Endothelial cell of umbilical vein (primary cell): ENCODE results near the gene LIMD2. TPM values are rescaled to one million over a fixed set of nuclear protein-coding genes. Genes with fewer than 3 reads are reported as not detected.

Experiments
- BruUV-seq: library from RNA; stranded (reverse); fragments of 400-500 nt; replicated peaks from 2 replicates; lab custom pipeline; 2021; lab: Mats Ljungman, UMichigan
- CTCF ChIA-PET: fragments of 300-600, 350-600 bp; sonication (Branson Sonifier 250); formaldehyde crosslinking; loops from one replicate; lab custom pipeline; 2021; ENCODE audit warnings: antibody characterized with exemption, inconsistent platforms; lab: Charles Lee
- POLR2A ChIA-PET: fragments of 300-600, 350-600 bp; sonication (Branson Sonifier 250); formaldehyde crosslinking; loops from one replicate; lab custom pipeline; 2021; ENCODE audit warnings: antibody characterized with exemption, inconsistent platforms; lab: Charles Lee
- DNase-seq: peaks from one replicate; pipeline ENCODE4 v3.0.0-alpha.2; 2011; ENCODE audit warnings: low read depth, low spot score
- FAIRE-seq: peaks from 2 replicates; lab custom pipeline; 2011; peaks lifted over from hg19 to GRCh38; lab: Jason Lieb, UNC
- H2AFZ ChIP-seq: 2 replicates; pipeline ENCODE4 v1.6.0; 2012; ENCODE audit warnings: low read depth, low read length, control low read depth, inconsistent platforms
- H3K27ac ChIP-seq: 2 replicates; pipeline ENCODE4 v1.5.1; 2011; ENCODE audit warnings: low read depth, mild to moderate bottlenecking, control low read depth, low read length, moderate library complexity; ENCODE audit not compliant: insufficient read depth
- H3K27me3 ChIP-seq, 2 experiments: 2 replicates each; pipeline versions ENCODE4 v1.6.0 to v1.6.1; 2011; ENCODE audit warnings: low read length in 2 of 2, mixed read lengths in 1 of 2; ENCODE audit not compliant: control insufficient read depth in 2 of 2, insufficient read depth in 2 of 2
- H3K36me3 ChIP-seq, 2 experiments: 2 replicates in 1 of 2; 3 replicates in 1 of 2; pipeline ENCODE4 v1.5.1; 2011; ENCODE audit warnings: low read length in 2 of 2, mild to moderate bottlenecking in 1 of 2, moderate library complexity in 1 of 2; ENCODE audit not compliant: control insufficient read depth in 2 of 2, insufficient read depth in 2 of 2; ENCODE audit errors: extremely low read depth in 1 of 2
- H3K4me1 ChIP-seq: 3 replicates; pipeline ENCODE4 v1.5.1; 2011; ENCODE audit warnings: mild to moderate bottlenecking, low read length; ENCODE audit not compliant: control insufficient read depth, insufficient read depth; ENCODE audit errors: extremely low read depth
- H3K4me2 ChIP-seq: 2 replicates; pipeline ENCODE4 v1.6.1; 2011; ENCODE audit warnings: low read length, control low read depth, mixed read lengths; ENCODE audit not compliant: insufficient read depth
- H3K4me3 ChIP-seq, 3 experiments: fragments of 200-600 bp in 1 of 3; sonication (generic), shearing (Covaris generic) in 1 of 3; replicated peaks in 1 of 3; 2 replicates each; pipeline ENCODE4 v1.5.1; 2011 to 2016; ENCODE audit warnings: control low read depth in 3 of 3, low read length in 3 of 3, mild to moderate bottlenecking in 2 of 3, inconsistent platforms in 1 of 3, low read depth in 1 of 3, moderate library complexity in 1 of 3; ENCODE audit not compliant: insufficient read depth in 1 of 3
- H3K79me2 ChIP-seq: 2 replicates; pipeline ENCODE4 v1.6.0; 2012; ENCODE audit warnings: low read length, inconsistent platforms; ENCODE audit not compliant: control insufficient read depth, insufficient read depth
- H3K9ac ChIP-seq: replicated peaks from 2 replicates; pipeline ENCODE3; 2011; ENCODE audit warnings: low read length, control low read depth; ENCODE audit not compliant: insufficient read depth; ENCODE audit errors: extremely low read depth
- H3K9me1 ChIP-seq: replicated peaks from 3 replicates; pipeline ENCODE4 v1.6.0; 2011; ENCODE audit warnings: mild to moderate bottlenecking, low read length; ENCODE audit not compliant: control insufficient read depth, insufficient read depth; ENCODE audit errors: extremely low read depth
- H3K9me3 ChIP-seq: replicated peaks from 2 replicates; pipeline ENCODE4 v1.5.1; 2012; ENCODE audit warnings: low read length, inconsistent platforms; ENCODE audit not compliant: control insufficient read depth, insufficient read depth
- H4K20me1 ChIP-seq: replicated peaks from 2 replicates; pipeline ENCODE3; 2011; ENCODE audit warnings: mild to moderate bottlenecking, low read length; ENCODE audit not compliant: control insufficient read depth, insufficient read depth; ENCODE audit errors: extremely low read depth
- EZH2 ChIP-seq: IDR thresholded peaks from 2 replicates; pipeline ENCODE4 v1.6.1; 2012; ENCODE audit warnings: borderline replicate concordance, low read depth, mild to moderate bottlenecking, moderate library complexity, low read length, inconsistent platforms; ENCODE audit not compliant: severe bottlenecking
- FOS ChIP-seq: IDR thresholded peaks from 2 replicates; pipeline ENCODE4 v1.6.1; 2011; ENCODE audit warnings: mild to moderate bottlenecking, low read length, moderate library complexity, borderline replicate concordance; ENCODE audit not compliant: insufficient read depth
- GATA2 ChIP-seq: IDR thresholded peaks from 2 replicates; pipeline ENCODE4 v1.7.0; 2011; ENCODE audit warnings: low read depth, mild to moderate bottlenecking, moderate library complexity, mixed read lengths, low read length; ENCODE audit not compliant: insufficient read length, insufficient read depth
- JUN ChIP-seq: IDR thresholded peaks from 2 replicates; pipeline ENCODE4 v1.6.1; 2011; ENCODE audit warnings: borderline replicate concordance, low read depth; ENCODE audit not compliant: insufficient read length, insufficient read depth
- MYC ChIP-seq: IDR thresholded peaks from one replicate; pipeline ENCODE4 v1.6.1; 2011; ENCODE audit warnings: mild to moderate bottlenecking, low read depth, low read length
- POLR2A ChIP-seq: IDR thresholded peaks from 2 replicates; pipeline ENCODE4 v1.6.1; 2012; ENCODE audit warnings: low read depth, mild to moderate bottlenecking, control low read depth, low read length
- POLR2AphosphoS5 ChIP-seq: IDR thresholded peaks from 2 replicates; pipeline ENCODE4 v1.6.1; 2012; ENCODE audit warnings: low read depth, mild to moderate bottlenecking, control low read depth, low read length, moderate library complexity; ENCODE audit not compliant: insufficient read depth
- dilution Hi-C: fragments of 300-500 bp; cut with MboI; formaldehyde crosslinking; loops from one replicate; pipeline ENCODE4 v1.15.0; 2019; ENCODE audit warnings: low sequenced_read_pairs; ENCODE audit not compliant: extremely low pct_ligation_motif_present
- intact Hi-C: fragments of 100-400 bp; cut with micrococcal nuclease; formaldehyde crosslinking; loops from one replicate; pipeline ENCODE4 v1.10.0; 2022
- polyA plus RNA-seq, 4 experiments: library from polyadenylated mRNA; depleted of rRNA in 3 of 4; stranded (reverse) in 3 of 4; unstranded in 1 of 4; fragments of >200 nt; gene quantifications; 2 replicates each; pipeline versions ENCODE4 v1.2.1 to v1.2.3, GENCODE V29; 2011 to 2012; ENCODE audit warnings: missing spikeins in 1 of 4
- total RNA-seq: library from RNA; stranded (reverse); gene quantifications from 2 replicates; pipeline ENCODE4 v1.2.3, GENCODE V29; 2021
- TF ChIP-seq, protein P1 (sequence below): IDR thresholded peaks from 2 replicates; pipeline ENCODE4 v1.6.1; 2011; ENCODE audit not compliant: insufficient read depth, insufficient read length
- TF ChIP-seq, protein P2 (sequence below), 2 donors: IDR thresholded peaks; 1 replicate in 1 of 2; 2 replicates in 1 of 2; pipeline ENCODE4 v1.5.1; 2011; ENCODE audit warnings: low read length in 2 of 2, mild to moderate bottlenecking in 2 of 2, moderate library complexity in 2 of 2, control low read depth in 1 of 2, inconsistent platforms in 1 of 2, low read depth in 1 of 2; ENCODE audit not compliant: insufficient read depth in 1 of 2; ENCODE audit errors: extremely low read depth in 1 of 2

Gene LIMD2
- total and polyA plus RNA-seq, 2 donors (not counting 3 experiments of a cell fraction or from before 2014, with no cell fraction given) = 69.0 to 83.9 TPM

DNA sequence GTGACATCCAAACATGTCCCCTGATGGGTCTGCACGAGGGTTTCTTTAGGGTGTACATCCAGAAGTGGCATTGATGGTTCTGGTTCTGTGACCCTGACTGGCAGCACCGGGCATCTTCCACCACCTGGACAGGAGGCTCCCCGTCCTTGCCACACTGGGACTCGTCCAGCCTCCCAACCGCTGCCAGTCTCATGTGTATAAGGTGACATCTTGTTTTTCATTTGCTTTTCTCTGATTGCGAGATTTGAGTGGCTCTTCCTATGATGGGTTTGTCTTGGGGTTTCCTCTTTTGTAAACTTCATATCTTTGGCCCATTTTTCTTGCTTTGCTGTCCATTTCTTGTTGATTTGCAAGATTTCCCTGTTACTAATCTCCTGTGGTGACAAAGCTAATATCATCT is 9.2 kb upstream of the LIMD2 start:
- Histone ChIP-seq H3K27ac (no peak overlapping the region), H2AFZ (no peak overlapping the region), H3K4me3 (no peak overlapping the region), H3K79me2 (no peaks in the 10 kb centered on the region), H3K36me3 (peaks cover 0 to 17% of the 10 kb centered on the region in 2 experiments), H3K9ac (no peak overlapping the region), H4K20me1 (no peaks in the 10 kb centered on the region), H3K27me3 (no peaks in the 10 kb centered on the region), H3K4me1 (peaks cover 8% of the 10 kb centered on the region), H3K9me1 (no peaks in the 10 kb centered on the region), H3K9me3 (no peaks in the 10 kb centered on the region), H3K4me2 (no peak overlapping the region)
- DNase-seq (no peak), FAIRE-seq (no peak)
- no peak for TF ChIP-seq MYC
- TF ChIP-seq FOS = no peak
- TF ChIP-seq POLR2A = no peak
- TF ChIP-seq GATA2 = no peak
- no peak for TF ChIP-seq JUN
- no peak for TF ChIP-seq POLR2AphosphoS5
- no peak for TF ChIP-seq EZH2
- TF ChIP-seq, protein P1, sequence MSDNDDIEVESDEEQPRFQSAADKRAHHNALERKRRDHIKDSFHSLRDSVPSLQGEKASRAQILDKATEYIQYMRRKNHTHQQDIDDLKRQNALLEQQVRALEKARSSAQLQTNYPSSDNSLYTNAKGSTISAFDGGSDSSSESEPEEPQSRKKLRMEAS = no peak
- TF ChIP-seq, protein P2, sequence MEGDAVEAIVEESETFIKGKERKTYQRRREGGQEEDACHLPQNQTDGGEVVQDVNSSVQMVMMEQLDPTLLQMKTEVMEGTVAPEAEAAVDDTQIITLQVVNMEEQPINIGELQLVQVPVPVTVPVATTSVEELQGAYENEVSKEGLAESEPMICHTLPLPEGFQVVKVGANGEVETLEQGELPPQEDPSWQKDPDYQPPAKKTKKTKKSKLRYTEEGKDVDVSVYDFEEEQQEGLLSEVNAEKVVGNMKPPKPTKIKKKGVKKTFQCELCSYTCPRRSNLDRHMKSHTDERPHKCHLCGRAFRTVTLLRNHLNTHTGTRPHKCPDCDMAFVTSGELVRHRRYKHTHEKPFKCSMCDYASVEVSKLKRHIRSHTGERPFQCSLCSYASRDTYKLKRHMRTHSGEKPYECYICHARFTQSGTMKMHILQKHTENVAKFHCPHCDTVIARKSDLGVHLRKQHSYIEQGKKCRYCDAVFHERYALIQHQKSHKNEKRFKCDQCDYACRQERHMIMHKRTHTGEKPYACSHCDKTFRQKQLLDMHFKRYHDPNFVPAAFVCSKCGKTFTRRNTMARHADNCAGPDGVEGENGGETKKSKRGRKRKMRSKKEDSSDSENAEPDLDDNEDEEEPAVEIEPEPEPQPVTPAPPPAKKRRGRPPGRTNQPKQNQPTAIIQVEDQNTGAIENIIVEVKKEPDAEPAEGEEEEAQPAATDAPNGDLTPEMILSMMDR (IDR thresholded peaks at IDR 0.05; ENCODE audit: extremely low read depth in 1 of 2, insufficient read depth in 1 of 2, low read depth in 1 of 2, low read length in 2 of 2) = no peak
- dilution Hi-C loops = no loop called here
- intact Hi-C loops = no loop called here
- ChIA-PET POLR2A (no interaction called here), CTCF (interaction anchor here (1.1 to 2.6 kb wide), 4 partner anchors 11 to 283 kb away, joined by 3 to 16 read pairs (median 10); no protein-coding TSS in a partner anchor)
- BruUV-seq = no TSS peak
